Hepatic stellate cell (primary cell): ENCODE data around the gene IDUA.
"Not testable (repeated sequence)": the region's sequence is repeated elsewhere in the genome, so short reads cannot be mapped to it uniquely, and the experiment has no call there.

Experiments
- DNase-seq: peaks from one replicate; pipeline ENCODE4 v3.0.0; 2011; ENCODE audit warnings: low spot score

IDUA gene

DNA sequence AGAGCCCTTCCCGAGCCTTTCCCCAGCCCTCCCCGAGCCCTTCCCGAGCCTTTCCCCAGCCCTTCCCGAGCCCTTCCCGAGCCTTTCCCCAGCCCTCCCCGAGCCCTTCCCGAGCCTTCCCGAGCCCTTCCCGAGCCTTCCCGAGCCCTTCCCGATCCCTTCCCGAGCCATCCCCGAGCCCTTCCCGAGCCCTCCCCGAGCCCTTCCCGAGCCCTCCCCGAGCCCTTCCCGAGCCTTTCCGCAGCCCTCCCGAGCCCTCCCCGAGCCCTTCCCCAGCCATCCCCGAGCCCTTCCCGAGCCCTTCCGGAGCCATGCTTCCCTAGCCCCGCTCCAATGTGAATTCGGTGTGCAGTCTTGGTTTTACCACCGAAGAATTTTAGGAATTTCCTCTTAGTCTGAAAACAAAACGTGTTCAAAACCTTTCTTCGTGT is 59.8 kb downstream of the IDUA start:
- peak; percentile 84 for DNase-seq

GRCh38 chr4:1047106-1047975 is 60.5 kb downstream of the IDUA start:
- no peak for DNase-seq

- DNase-seq, result no peak
Measured at GRCh38 chr4:1047976-1048772, 61.3 kb downstream of the IDUA start.

DNA sequence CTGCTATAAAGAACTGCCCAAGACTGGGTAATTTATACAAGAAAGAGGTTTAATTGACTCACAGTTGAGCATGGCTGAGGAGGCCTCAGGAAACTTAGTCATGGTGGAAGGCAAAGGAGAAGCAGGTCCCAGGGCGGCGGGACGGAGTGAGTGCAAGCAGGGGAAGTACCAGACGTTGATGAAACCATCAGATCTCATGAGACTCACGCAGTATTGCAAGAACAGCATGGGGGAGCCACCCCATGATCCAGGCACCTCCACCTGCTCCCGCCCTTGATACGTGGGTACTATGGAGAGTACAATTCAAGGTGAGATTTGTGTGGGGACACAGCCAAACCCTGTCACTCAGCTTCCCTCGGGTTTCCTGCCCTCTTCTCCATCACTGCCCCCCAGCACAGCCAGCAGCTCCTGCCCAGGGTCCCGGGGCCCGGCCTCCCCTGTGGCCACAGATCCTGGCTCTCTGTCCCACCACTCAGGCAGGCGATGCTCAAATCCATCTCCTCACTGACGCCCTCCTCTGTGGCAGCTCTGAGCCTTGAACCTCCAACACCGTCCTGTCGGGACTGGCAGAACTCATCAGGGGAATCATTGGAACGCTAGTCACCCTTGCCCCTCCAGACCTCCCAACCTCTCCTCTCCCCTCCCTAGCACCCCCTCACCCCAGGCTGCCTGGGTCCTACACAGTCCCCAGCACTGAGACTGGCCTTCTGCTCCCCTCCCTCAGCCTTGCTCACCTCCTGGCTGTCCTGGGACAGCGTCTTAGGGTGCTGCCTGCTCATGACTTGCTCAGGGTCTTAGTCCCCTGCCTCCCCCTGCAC is 62.1 kb downstream of the IDUA start:
- DNase-seq, result no peak

- no peak for DNase-seq
Measured at GRCh38 chr4:1049591-1049905, 62.7 kb downstream of the IDUA start.

GRCh38 chr4:1050486-1051213 is 63.8 kb downstream of the IDUA start:
- DNase-seq, result no peak

DNA sequence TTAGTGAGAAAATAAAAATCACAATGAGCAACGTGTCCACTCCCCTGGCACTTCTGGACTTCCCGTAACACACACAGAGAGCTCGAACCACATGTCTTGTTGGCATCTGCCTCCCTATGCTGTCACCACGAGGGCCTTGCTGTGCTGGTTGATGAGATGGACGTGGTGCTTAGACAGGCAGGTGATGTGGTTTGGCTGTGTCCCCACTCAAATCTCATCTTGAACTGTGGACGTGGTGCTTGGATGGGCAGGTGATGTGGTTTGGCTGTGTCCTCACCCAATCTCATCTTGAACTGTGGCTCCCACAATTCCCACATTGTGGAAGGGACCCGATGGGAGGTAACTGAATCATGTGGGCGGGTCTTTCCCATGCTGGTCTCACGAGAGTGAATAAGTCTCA is 64.6 kb downstream of the IDUA start:
- DNase-seq, result no peak

DNA sequence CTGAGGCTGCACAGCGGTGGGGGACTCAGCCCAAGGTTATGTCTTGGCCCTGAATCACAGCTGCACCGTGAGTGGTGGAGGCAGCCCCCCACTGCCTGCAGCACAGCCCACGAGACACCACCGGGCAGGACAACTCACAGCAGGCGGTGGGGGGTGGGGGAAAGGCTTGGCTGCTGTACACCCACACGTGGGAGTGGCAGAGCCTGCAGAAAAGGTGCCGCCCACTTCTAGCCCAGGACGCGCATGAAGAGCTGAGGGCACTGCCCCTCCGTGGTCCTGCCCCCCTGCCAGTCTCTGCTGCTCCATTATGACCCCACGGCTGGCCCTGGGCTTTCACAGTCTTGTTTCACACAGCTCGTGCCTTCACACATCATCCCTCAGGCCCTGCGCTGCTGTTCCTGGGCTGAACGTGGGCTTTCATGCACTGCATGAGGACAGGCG is 65.4 kb downstream of the IDUA start:
- DNase-seq, result no peak

GRCh38 chr4:1053080-1053661 is 66.3 kb downstream of the IDUA start:
- DNase-seq, result peak; percentile 71

DNA sequence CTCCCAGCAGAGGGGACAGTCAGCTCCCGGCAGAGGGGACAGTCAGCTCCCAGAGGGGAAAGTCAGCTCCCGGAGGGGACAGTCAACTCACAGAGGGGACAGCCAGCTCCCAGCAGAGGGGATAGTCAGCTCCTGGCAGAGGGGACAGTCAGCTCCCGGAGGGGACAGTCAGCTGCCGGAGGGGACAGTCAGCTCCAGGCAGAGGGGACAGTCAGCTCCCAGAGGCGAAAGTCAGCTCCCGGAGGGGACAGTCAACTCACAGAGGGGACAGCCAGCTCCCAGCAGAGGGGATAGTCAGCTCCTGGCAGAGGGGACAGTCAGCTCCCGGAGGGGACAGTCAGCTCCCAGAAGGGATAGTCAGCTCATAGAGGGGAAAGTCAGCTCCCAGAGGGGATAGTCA is 67.0 kb downstream of the IDUA start:
- DNase-seq, result not testable (repeated sequence)
